Measurements from ENCODE around the gene STYK1.
"Not testable (repeated sequence)": the region's sequence is repeated elsewhere in the genome, so short reads cannot be mapped to it uniquely, and the experiment has no call there.

Gene STYK1

DNA sequence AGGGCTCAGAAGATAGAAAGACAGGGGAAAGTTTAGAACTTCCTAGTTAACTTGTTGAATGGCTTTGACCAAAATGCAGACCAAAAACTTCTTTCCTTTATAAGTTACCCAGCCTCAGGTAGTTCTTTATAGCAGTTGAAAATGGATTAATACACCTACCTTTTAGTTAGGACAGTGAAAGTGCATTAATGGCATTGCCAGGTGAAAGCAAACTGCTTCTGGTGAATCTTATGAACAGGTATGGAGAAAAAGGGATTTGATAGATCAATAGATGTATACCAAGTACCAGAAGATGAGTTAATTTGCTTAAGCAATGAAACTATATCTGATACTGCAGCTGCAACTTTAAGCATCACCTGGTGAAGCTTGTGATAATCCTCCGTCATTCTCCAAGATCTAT is 14.2 kb upstream of the STYK1 start:
- no peak for DNase-seq

DNA sequence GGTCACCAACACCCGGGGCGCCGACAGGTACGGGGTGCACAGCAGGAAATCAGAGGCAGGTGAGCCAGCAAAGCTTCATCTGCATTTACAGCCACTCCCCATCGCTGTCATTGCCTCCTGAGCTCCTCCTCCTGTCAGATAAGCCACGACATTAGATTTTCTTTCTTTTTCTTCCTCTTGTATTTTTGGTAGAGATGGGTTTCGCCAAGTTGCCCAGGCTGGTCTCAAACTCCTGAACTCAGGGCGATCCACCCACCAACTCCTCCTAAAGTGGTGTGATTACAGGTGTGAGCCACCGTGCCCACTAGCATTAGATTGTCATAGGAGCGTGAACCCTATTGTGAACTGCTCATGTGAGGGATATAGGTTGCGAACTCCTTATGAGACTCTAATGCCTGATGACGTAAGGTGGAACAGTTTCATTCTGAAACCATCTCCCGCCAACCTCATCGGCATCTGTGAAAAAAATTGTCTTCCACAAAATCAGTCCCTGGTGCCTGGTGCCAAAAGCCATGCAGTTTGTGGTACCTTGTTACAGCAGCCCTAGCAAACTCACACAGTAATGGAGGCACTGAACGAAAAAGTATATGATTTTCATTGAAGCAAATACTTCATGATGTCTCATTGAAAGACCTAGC is 1.5 kb downstream of the STYK1 start:
- peak; percentile 23 for DNase-seq

DNA sequence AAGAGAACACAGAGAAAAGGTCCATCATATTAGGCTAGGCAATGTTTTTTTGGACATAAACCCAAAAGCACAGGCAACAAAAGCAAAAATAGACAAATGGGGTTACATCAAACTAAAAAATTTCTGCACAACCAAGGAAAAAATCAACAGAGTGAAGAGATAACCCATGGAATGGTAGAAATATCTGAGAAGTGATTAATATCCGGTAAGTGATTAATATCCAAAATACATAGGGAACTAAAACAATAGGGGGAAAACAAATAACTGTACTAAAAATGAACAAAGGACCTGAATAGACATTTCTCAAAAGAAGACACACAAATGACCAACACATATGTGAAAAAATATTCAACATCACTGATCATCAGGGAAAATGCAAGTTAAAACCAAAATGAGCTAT is 4.3 kb downstream of the STYK1 start:
- no peak for DNase-seq

GRCh38 chr12:10668526-10668925 is 5.3 kb downstream of the STYK1 start:
- no peak for DNase-seq

DNA sequence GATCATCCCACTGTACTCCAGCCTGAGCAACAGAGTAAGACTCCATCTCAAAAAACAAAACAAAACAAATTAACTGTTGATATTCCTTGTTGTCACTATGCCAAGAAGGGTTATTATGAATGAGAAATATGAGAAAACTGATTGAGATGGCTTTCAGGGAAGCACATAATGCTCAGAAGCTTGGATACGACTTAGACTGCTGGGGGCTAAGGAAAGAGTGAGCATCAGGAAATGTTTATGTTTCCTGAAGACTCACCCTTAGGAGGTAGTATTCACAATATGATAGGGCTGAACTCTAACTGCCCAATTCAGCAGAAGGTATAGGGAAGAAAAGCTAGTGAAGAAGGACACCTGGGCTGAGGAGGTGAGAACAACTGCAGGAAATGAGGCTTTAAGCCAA is 6.3 kb downstream of the STYK1 start:
- DNase-seq, result no peak

GRCh38 chr12:10664499-10664898 is 9.4 kb downstream of the STYK1 start:
- DNase-seq, result no peak

DNA sequence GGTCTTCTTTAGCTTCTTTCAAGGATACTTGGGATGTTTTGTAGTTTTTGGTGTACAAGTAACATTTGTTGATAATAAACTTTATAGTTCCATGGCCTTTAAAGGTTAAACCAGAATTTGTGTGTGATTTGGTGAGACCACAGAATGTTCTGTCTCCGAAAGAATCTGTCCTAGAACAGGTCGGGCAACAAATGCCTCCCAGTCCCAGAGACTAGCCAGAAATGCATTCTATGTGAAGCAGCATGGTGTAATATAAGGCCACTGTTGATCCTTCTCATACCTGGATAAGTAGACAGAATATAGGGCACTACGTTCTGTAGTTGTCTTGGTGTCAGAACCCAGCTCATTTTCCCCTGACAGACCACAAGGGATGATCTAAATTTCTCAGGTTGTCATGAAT is 10.0 kb downstream of the STYK1 start:
- DNase-seq, result no peak

DNA sequence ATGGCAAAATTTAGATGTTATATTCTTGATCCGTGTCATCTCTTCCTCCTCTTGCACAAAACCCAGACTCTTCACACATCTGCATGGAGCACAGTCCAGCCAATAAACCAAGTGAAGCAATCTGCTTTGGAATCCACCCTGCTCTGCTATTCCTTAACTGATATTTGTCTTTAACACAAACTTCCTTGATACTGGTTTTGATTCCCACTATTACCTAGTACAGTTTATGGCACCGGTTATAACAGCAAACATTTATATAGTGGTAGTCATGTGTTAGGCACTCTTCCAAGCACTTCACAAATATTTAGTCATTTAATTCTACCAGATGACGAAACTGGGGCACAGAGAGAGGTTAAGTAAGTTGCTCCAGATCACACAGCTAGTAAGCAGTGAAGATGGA is 12.5 kb downstream of the STYK1 start:
- DNase-seq, result no peak

DNA sequence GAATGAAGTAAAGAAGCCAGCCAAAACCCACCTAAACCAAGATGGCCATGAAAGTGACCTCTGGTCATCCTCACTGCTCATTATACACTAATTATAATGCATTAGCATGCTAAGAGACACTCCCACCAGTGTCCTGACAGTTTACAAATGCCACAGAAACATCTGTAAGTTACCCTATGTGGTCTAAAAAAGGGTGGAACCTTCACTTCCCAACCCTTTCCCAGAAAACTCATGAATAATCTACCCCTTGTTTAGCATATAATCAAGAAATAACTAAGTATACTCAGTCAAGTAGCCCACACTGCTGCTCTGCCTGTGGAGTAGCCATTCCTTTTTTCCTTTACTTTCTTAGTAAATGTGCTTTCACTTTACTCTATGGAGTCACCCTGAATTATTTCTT is 19.8 kb downstream of the STYK1 start:
- no peak for DNase-seq

DNA sequence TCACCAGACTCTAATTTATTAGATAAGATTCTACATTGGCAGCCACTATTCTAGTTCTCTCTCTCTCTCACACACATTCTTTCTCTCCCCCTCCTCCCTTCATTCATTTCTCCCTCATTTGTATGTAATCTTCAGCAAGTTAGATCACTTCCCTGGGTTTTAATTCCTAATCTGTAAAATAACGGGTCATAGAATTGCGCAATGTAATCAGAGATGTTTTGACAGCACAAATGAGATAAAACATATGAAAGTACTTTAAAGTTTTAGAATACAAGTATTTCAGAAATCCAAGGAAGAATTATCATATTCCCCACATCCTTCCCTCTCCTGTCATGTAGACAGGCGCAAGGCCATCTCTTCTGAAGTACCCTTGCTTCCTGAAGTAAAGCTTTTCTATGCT is 21.7 kb downstream of the STYK1 start:
- no peak for DNase-seq

DNA sequence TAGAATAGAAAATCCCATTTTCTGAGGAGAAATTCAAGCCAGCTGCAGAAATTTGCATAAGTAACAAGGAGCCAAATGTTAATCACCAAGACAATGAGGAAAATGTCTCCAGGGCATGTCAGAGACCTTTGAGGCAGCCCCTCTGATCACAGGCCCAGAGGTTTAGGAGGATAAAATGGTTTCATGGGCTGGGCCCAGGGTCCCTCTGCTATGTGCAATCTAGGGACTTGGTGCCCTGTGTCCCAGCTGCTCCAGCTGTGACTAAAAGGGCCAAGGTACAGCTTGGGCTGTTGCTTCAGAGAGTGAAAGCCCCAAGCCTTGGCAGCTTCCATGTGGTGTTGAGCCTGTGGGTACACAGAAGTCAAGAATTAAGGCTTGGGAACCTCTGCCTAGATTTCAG is 27.3 kb downstream of the STYK1 start:
- not testable (repeated sequence) for DNase-seq

GRCh38 chr12:10645910-10646309 is 27.9 kb downstream of the STYK1 start:
- DNase-seq, result no peak

GRCh38 chr12:10641735-10642500 is 31.9 kb downstream of the STYK1 start:
- DNase-seq, result no peak

- DNase-seq, result no peak
Observed at GRCh38 chr12:10638728-10639127, 35.1 kb downstream of the STYK1 start.

DNA sequence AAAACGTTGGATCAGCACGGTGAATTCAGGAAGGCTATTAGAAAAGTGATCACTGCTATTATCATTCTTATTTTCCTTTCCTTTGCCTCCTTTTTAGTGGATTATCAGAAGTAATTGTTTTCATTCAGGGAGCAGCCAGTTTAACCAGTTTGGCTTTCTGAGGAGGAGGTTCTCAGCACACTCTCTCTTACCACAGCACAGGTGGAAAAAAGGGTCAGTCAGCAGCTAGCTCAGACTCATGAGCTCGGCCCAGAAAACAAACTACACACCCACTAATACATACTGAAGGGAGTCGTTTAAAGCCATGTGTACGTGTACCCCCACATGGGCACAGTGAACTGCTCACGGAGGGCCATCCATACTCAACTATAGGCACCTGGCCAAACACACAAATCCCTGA is 37.2 kb downstream of the STYK1 start:
- no peak for DNase-seq

DNA sequence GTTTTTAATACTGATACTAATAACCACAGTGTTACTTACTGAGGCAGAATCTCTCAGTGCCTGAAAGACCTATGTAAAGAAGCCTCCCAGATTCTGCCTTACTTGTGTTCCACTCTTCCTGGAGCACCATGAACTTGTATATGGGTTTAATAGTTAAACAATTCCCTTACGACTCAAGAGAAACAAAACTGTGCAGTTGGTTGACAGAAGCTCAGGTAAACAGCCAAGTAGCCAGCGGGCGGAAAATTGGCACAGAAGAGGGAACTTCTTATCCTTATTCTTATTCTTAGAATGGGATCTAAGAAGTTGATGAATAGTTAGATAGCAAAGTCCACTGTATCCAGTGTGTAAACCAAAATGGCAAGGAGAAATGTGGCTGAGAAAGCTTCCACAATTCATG is 37.7 kb downstream of the STYK1 start:
- DNase-seq, result no peak

- DNase-seq, result no peak
Observed at GRCh38 chr12:10635306-10635705, 38.5 kb downstream of the STYK1 start.

GRCh38 chr12:10634427-10634826 is 39.4 kb downstream of the STYK1 start:
- DNase-seq, result no peak

GRCh38 chr12:10633541-10633940 is 40.3 kb downstream of the STYK1 start:
- DNase-seq, result no peak

DNA sequence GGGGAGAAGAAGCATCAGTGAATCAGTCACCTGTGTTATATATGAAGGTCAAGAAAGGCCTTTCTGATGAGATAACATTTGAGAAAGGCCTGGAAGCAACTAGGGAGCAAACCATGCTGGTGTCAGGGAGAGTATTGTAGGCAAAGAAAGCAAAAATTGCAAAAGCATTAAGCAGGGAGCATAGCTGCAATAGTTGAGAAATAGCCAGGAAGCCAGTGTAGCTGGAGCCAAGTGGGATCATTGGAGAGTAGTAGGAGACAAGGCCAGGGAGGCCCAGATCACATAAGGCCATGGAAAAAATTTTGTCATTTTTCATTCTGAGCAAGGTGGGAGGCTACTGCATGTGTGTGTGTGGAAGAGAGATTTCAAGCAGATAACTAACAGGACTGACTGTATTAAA is 41.6 kb downstream of the STYK1 start:
- DNase-seq, result no peak

DNA sequence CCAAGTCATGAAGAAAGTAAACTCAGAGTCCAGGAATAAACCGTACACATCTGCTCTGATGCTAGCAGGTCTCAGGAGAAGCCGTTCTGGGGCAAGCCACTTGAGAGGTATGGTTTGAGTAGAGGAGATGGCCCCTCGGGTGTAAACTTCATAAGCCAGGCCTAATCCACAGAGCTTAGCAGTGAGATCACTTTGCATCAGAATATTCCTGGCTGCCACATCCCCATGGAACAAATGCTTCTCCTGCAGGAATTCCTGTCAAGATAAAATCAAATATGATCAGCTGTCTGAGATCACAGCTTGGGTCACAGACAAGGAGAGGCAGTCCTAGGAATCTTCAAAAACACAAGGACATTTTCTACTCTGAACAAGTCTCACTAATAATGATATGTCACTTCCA is 49.2 kb downstream of the STYK1 start:
- no peak for DNase-seq

DNA sequence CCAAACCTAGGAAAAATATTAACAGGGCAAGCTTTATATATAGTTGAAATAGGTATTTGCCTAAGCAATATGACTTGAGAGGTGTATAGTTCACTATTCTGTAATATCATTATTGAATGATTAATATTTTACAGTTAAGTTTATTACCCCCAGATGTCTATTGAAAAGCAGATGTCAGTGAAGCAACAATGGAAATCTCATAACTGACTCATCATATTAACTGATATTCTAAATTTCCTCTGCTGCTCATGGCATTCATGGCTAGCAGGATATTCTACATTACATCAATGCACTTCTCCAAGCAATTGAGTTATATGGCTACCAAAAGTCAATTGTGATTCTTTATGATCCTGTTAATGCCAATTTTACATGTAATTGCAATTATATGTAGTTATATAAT is 50.7 kb downstream of the STYK1 start:
- DNase-seq, result no peak

- DNase-seq, result no peak
Observed at GRCh38 chr12:10621278-10621677, 52.6 kb downstream of the STYK1 start.

- no peak for DNase-seq
Observed at GRCh38 chr12:10620078-10620779, 53.6 kb downstream of the STYK1 start.
